ENCODE data around the gene LRCH4.

DNA sequence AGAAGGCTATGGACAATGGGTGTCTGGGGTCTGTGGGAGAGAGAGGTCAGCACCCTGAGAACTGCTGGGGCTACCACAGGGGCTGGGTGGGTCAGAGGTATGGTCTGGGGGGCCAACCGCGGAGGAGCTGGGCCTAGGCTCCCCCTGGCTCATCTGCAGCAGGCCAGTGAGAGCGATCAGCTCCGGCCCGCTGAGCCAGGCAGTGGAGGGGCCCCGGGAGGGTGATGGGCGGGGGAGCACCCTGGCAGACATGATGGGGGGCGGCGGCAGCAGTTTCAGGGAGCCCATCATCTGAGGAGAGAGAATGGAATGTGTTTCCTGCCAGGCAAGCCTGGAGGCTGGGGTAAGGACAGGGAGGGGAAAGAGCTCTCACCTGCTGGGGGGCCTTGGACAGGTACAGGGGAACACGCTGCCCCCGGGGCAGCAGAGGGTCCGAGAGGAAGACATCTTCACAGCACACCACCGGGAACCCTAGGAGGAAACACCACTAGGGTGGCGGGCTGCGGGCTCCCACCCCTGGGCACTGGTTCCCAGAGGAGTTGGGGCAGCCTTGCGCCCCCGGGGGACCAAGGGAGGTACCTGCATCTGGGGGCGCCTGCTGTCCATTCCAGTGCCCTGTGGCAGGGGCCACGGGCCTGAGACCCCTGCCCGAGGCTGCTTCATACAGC, 13.5 kb downstream of the LRCH4 start:
- no peak for TF ChIP-seq POLR2B (IDR thresholded peaks at IDR 0.05; ENCODE audit: low read depth, partially characterized antibody)
- TF ChIP-seq, protein P1, sequence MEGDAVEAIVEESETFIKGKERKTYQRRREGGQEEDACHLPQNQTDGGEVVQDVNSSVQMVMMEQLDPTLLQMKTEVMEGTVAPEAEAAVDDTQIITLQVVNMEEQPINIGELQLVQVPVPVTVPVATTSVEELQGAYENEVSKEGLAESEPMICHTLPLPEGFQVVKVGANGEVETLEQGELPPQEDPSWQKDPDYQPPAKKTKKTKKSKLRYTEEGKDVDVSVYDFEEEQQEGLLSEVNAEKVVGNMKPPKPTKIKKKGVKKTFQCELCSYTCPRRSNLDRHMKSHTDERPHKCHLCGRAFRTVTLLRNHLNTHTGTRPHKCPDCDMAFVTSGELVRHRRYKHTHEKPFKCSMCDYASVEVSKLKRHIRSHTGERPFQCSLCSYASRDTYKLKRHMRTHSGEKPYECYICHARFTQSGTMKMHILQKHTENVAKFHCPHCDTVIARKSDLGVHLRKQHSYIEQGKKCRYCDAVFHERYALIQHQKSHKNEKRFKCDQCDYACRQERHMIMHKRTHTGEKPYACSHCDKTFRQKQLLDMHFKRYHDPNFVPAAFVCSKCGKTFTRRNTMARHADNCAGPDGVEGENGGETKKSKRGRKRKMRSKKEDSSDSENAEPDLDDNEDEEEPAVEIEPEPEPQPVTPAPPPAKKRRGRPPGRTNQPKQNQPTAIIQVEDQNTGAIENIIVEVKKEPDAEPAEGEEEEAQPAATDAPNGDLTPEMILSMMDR (IDR thresholded peaks at IDR 0.05 in 2 of 3, conservative IDR thresholded peaks at IDR 0.05 in 1 of 3; ENCODE audit: insufficient read depth in 2 of 3, low read depth in 1 of 3, low read length in 3 of 3) = no peak
- no peak for TF ChIP-seq EZH2 (IDR thresholded peaks at IDR 0.05; ENCODE audit: borderline replicate concordance, low read depth, low read length)
- TF ChIP-seq NR2F6 (CRISPR knock-in tag; IDR thresholded peaks at IDR 0.05) = no peak
- TF ChIP-seq TEAD1 (CRISPR knock-in tag; IDR thresholded peaks at IDR 0.05) = no peak
- no peak for TF ChIP-seq ZZZ3 (IDR thresholded peaks at IDR 0.05)
- no peak for TF ChIP-seq JUNB (CRISPR knock-in tag; conservative IDR thresholded peaks at IDR 0.05)
- no peak for TF ChIP-seq CTCFL (IDR thresholded peaks at IDR 0.05; ENCODE audit: borderline replicate concordance, insufficient read depth, low read depth, low read length, poor library complexity, severe bottlenecking)

Measured in K562 (cell line).